ENCODE data around the gene DDC. TPM values are rescaled to one million over a fixed set of nuclear protein-coding genes. Genes with fewer than 3 reads are reported as not detected.

The DDC gene
- total RNA-seq, 2 donors from 2014 or later: 6.6 to 17.1 TPM

DNA sequence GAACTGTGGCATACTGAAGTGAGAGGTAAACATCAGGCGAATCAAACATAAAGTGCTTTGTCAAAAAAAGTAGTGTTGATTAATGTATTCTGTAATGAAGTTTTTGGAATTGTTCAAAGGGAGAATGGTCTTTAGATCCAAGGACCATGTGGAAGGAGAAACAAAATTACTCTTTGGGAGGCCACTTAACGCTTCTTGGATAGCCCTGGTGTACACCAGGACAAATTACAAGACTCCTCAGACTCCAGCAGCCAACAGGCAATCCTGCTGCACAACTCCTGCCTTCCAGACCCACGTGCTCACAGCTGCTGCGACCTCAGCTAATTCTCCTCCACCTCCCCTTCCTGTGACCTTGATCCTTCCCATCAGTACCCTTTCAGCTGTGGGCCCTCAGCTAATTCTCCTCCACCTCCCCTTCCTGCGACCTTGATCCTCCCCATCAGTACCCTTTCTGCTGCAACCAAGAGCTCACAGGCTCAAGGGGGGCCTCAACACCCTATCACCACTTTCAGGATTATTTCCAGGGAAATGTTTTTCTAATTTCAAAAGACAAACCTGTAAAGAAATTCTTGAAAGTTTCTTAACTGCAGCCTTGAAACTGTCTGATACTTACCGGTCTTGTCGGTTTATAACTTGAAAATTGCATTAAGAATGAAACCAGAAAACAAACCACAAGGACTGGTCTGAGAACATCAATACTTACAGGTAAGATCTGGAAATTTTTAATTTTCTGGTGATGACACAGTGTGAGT is 29.7 kb upstream of the DDC start:
- Histone ChIP-seq H3K9me3 (no peaks in the 10 kb centered on the region), H3K36me3 (replicated peaks in 1 of 2; ENCODE audit: insufficient read depth in 1 of 2, low read depth in 2 of 2) (peaks cover 8 to 37% of the 10 kb centered on the region in 2 donors), H3K27ac (no peak overlapping the region), H3K4me1 (no peaks in the 10 kb centered on the region), H3K27me3 (no peaks in the 10 kb centered on the region), H3K4me3 (no peak overlapping the region)
- intact Hi-C loops (cut with DNase I): loop anchor here (10.0 kb wide), 1 partner anchor 120 kb away; no protein-coding TSS in a partner anchor
- no peak for TF ChIP-seq POLR2A (IDR thresholded peaks at IDR 0.05)
- TF ChIP-seq, protein P1, sequence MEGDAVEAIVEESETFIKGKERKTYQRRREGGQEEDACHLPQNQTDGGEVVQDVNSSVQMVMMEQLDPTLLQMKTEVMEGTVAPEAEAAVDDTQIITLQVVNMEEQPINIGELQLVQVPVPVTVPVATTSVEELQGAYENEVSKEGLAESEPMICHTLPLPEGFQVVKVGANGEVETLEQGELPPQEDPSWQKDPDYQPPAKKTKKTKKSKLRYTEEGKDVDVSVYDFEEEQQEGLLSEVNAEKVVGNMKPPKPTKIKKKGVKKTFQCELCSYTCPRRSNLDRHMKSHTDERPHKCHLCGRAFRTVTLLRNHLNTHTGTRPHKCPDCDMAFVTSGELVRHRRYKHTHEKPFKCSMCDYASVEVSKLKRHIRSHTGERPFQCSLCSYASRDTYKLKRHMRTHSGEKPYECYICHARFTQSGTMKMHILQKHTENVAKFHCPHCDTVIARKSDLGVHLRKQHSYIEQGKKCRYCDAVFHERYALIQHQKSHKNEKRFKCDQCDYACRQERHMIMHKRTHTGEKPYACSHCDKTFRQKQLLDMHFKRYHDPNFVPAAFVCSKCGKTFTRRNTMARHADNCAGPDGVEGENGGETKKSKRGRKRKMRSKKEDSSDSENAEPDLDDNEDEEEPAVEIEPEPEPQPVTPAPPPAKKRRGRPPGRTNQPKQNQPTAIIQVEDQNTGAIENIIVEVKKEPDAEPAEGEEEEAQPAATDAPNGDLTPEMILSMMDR (IDR thresholded peaks at IDR 0.05): no peak
- ATAC-seq (no peak), DNase-seq (no peak)
- WGBS, 2 donors: 71 to 78% methylated on average over 7 of the region's 7 CpGs

DNA sequence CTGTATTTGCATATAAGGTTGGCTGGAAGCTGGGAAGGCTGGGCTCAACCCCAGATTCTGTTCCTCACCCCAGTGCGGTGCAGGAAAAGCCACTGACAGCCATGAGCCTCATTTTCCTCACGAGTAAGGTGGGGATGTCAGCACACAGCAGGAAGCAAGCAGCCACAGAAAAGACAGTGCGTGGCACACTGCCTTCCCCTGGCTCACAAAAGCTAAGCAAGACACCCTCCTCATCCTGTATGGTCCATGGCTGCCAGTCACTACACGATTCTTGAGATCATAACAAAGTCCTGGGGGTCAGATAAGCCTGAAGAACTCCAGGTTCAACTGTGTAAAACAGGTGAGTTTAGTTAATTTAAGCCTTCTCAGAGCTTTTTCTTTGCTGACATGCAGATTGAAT is 28.9 kb upstream of the DDC start:
- Histone ChIP-seq H3K4me3 (no peak overlapping the region), H3K9me3 (no peaks in the 10 kb centered on the region), H3K27me3 (no peaks in the 10 kb centered on the region), H3K27ac (no peak overlapping the region), H3K4me1 (no peaks in the 10 kb centered on the region), H3K36me3 (replicated peaks in 1 of 2; ENCODE audit: insufficient read depth in 1 of 2, low read depth in 2 of 2) (peaks cover 8 to 30% of the 10 kb centered on the region in 2 donors)
- TF ChIP-seq, protein P1 (IDR thresholded peaks at IDR 0.05): no peak
- TF ChIP-seq POLR2A (IDR thresholded peaks at IDR 0.05): no peak
- intact Hi-C loops (cut with DNase I): loop anchor here (10.0 kb wide), 1 partner anchor 119 kb away; no protein-coding TSS in a partner anchor
- DNase-seq: no peak
- 81 to 89% methylated on average over 4 of the region's 4 CpGs for WGBS, 2 donors
- ATAC-seq: no peak

DNA sequence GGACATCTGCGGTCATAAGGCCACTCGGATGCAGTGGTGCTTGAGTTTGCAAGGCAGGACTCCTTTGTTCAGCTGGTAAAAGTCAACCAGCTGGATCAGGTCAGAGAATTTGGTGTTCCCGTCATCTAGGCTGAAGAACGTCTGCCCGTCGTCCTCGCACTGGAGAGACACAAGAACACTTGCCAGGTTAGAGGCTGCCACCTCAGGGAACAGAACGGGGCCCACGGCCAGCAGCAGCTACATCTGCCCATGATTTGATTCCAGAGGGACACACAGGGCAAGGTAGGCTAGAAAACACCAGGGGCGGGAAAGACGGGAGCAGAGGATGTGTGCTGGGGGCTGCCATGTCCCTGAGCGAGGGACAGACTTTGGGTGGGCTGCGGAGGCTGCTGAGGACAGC is 27.7 kb upstream of the DDC start:
- no peaks in the 10 kb centered on the region for H3K9me3 ChIP-seq
- TF ChIP-seq, protein P1 (IDR thresholded peaks at IDR 0.05): no peak
- no peak for TF ChIP-seq POLR2A (IDR thresholded peaks at IDR 0.05)
- no peaks in the 10 kb centered on the region for H3K27me3 ChIP-seq
- H3K4me3 ChIP-seq: no peak overlapping the region
- peaks cover 2% of the 10 kb centered on the region for H3K4me1 ChIP-seq
- H3K27ac ChIP-seq: no peak overlapping the region
- intact Hi-C loops (cut with DNase I): loop anchor here (10.0 kb wide), 1 partner anchor 118 kb away; no protein-coding TSS in a partner anchor
- no peak for ATAC-seq
- WGBS, 2 donors: 96 to 97% methylated on average over 13 of the region's 13 CpGs
- peaks cover 0 to 21% of the 10 kb centered on the region in 2 donors for H3K36me3 ChIP-seq (replicated peaks in 1 of 2; ENCODE audit: insufficient read depth in 1 of 2, low read depth in 2 of 2)
- no peak for DNase-seq

DNA sequence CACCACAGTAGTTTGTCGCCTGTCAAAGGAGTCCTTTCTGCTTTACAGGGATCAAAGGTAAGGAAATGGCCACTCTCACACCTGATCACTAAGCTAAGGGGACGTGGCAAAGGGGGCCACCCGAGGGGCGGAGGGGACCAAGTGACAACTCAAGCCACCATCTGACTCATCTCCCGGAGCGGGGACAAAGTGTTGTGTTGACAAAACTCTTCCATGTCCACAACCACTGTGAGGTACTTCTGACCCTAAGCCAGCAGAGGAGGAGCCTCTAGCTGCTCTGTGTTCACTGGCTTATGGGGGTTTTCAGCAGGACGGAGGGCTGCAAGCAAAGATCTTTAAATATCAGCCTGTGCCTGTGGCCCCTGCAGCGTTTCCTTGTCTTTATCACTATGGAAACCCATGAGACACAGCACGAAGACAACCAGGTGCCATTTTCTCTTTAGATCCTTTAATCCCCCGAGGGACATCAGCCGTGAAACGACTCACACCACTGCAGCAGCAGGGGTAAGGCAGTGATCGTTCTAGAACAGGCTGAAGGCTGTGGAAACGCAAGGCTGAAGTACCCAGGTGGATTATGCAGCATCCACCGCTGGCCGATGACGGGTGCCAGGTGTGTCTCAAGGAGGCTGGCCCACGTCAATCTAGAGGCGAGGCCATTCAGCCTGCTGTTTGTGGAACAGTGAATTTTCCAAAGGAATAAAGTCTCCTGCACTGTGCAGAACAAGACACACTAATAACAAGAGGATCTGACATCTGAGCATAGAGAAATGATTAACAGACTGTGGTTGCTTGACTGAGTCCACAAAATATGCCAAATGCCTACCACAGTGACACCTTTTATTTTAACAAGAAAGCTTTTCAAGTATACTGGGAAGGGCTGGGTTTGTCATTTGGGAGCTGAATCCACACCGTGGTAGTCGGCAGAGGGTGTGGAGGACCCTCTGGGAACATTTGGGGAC is 26.6 kb upstream of the DDC start:
- Histone ChIP-seq H3K36me3 (replicated peaks in 1 of 2; ENCODE audit: insufficient read depth in 1 of 2, low read depth in 2 of 2) (peaks cover 0 to 21% of the 10 kb centered on the region in 2 donors), H3K27me3 (no peaks in the 10 kb centered on the region), H3K4me1 (peaks cover 7% of the 10 kb centered on the region), H3K27ac (no peak overlapping the region), H3K9me3 (no peaks in the 10 kb centered on the region), H3K4me3 (no peak overlapping the region)
- no peak for TF ChIP-seq POLR2A (IDR thresholded peaks at IDR 0.05)
- TF ChIP-seq, protein P1 (IDR thresholded peaks at IDR 0.05): no peak
- ATAC-seq (no peak), DNase-seq (no peak)
- intact Hi-C loops (cut with DNase I): loop anchor here (10.0 kb wide), 1 partner anchor 117 kb away; no protein-coding TSS in a partner anchor
- WGBS, 2 donors: 86% methylated on average over 21 of the region's 21 CpGs
